Mammary epithelial cell (primary cell): ENCODE data around the gene THRSP.

Source experiments
- EZH2 ChIP-seq: IDR thresholded peaks from 2 replicates; pipeline ENCODE4 v1.6.1; 2012; ENCODE audit warnings: low read length, inconsistent platforms, borderline replicate concordance
- TF ChIP-seq, protein P1 (sequence below), 2 donors: IDR thresholded peaks in 1 of 2; conservative IDR thresholded peaks in 1 of 2; 2 replicates each; pipeline ENCODE4 v1.5.1; 2011 to 2012; ENCODE audit warnings: inconsistent platforms in 2 of 2, low read length in 2 of 2, mild to moderate bottlenecking in 2 of 2, control low read depth in 1 of 2, low read depth in 1 of 2; ENCODE audit not compliant: insufficient read depth in 1 of 2; ENCODE audit errors: extremely low read depth in 1 of 2

GRCh38 chr11:78044706-78045105, 19.0 kb upstream of the THRSP start:
- TF ChIP-seq, protein P1, sequence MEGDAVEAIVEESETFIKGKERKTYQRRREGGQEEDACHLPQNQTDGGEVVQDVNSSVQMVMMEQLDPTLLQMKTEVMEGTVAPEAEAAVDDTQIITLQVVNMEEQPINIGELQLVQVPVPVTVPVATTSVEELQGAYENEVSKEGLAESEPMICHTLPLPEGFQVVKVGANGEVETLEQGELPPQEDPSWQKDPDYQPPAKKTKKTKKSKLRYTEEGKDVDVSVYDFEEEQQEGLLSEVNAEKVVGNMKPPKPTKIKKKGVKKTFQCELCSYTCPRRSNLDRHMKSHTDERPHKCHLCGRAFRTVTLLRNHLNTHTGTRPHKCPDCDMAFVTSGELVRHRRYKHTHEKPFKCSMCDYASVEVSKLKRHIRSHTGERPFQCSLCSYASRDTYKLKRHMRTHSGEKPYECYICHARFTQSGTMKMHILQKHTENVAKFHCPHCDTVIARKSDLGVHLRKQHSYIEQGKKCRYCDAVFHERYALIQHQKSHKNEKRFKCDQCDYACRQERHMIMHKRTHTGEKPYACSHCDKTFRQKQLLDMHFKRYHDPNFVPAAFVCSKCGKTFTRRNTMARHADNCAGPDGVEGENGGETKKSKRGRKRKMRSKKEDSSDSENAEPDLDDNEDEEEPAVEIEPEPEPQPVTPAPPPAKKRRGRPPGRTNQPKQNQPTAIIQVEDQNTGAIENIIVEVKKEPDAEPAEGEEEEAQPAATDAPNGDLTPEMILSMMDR (conservative IDR thresholded peaks at IDR 0.05 in 1 of 2, IDR thresholded peaks at IDR 0.05 in 1 of 2; ENCODE audit: extremely low read depth in 1 of 2, insufficient read depth in 1 of 2, low read depth in 1 of 2, low read length in 2 of 2), result no peak
- TF ChIP-seq EZH2, result no peak
